H1 (cell line): ENCODE data around the gene MEF2D. TPM values are rescaled to one million over a fixed set of nuclear protein-coding genes. Genes with fewer than 3 reads are reported as not detected.

ENCODE experiments used
- CTCF ChIA-PET: fragments of 300-600 bp; sonication (Branson Sonifier 250); formaldehyde crosslinking; loops from one replicate; lab custom pipeline; 2021; ENCODE audit not compliant: partially characterized antibody; lab: Charles Lee
- POLR2A ChIA-PET: fragments of 300-600 bp; sonication (Branson Sonifier 250); formaldehyde crosslinking; loops from one replicate; lab custom pipeline; 2021; ENCODE audit warnings: inconsistent platforms; ENCODE audit not compliant: partially characterized antibody; lab: Charles Lee
- DNase-seq, 2 experiments: peaks; one replicate each; pipeline versions ENCODE4 v3.0.0 to v3.0.0-alpha.2; 2010 to 2022; ENCODE audit warnings: low spot score in 2 of 2, low read depth in 1 of 2, mixed read lengths in 1 of 2
- FAIRE-seq: peaks from 2 replicates; lab custom pipeline; 2011; peaks lifted over from hg19 to GRCh38; lab: Jason Lieb, UNC
- H2AFZ ChIP-seq: 2 replicates; pipeline ENCODE4 v1.8.1; 2012; ENCODE audit warnings: low read length, inconsistent platforms
- H2AK5ac ChIP-seq: 2 replicates; pipeline ENCODE4 v1.6.1; 2013; ENCODE audit warnings: low read depth, low read length
- H2BK120ac ChIP-seq: replicated peaks from 2 replicates; pipeline ENCODE3; 2013; ENCODE audit warnings: low read depth, low read length, inconsistent platforms
- H2BK12ac ChIP-seq: 2 replicates; pipeline ENCODE4 v1.6.1; 2013; ENCODE audit warnings: low read depth, low read length
- H2BK15ac ChIP-seq: 2 replicates; pipeline ENCODE4 v1.6.1; 2013; ENCODE audit warnings: low read length
- H2BK20ac ChIP-seq: 2 replicates; pipeline ENCODE4 v1.6.1; 2013; ENCODE audit warnings: low read length
- H2BK5ac ChIP-seq: 2 replicates; pipeline ENCODE4 v1.6.1; 2013; ENCODE audit warnings: low read depth, low read length
- H3K14ac ChIP-seq: 2 replicates; pipeline ENCODE4 v1.6.1; 2013; ENCODE audit warnings: inconsistent platforms; ENCODE audit not compliant: insufficient read length
- H3K18ac ChIP-seq: 2 replicates; pipeline ENCODE4 v1.6.1; 2013; ENCODE audit warnings: low read length; ENCODE audit errors: extremely low read depth
- H3K23ac ChIP-seq: 2 replicates; pipeline ENCODE4 v1.6.1; 2013; ENCODE audit warnings: inconsistent platforms; ENCODE audit not compliant: insufficient read length
- H3K23me2 ChIP-seq: 2 replicates; pipeline ENCODE4 v1.6.1; 2013; ENCODE audit warnings: low read depth, low read length
- H3K27ac ChIP-seq: 2 replicates; pipeline ENCODE4 v1.6.1; 2011; ENCODE audit warnings: low read depth, low read length, inconsistent platforms
- H3K27me3 ChIP-seq, 4 experiments: replicated peaks in 1 of 4; 1 replicate in 1 of 4; 2 replicates in 3 of 4; pipeline versions ENCODE4 v1.6.1 to v1.8.1; 2011 to 2013; ENCODE audit warnings: low read length in 3 of 4, mild to moderate bottlenecking in 3 of 4, inconsistent platforms in 2 of 4, mixed read lengths in 2 of 4, moderate library complexity in 1 of 4; ENCODE audit not compliant: control insufficient read depth in 3 of 4, insufficient read depth in 3 of 4; ENCODE audit errors: extremely low read depth in 1 of 4
- H3K36me3 ChIP-seq, 4 experiments: 2 replicates each; pipeline versions ENCODE4 v1.6.1 to v1.8.1; 2011 to 2013; ENCODE audit warnings: mild to moderate bottlenecking in 4 of 4, low read length in 3 of 4, moderate library complexity in 2 of 4, control low read depth in 1 of 4, inconsistent platforms in 1 of 4; ENCODE audit not compliant: insufficient read depth in 4 of 4, control insufficient read depth in 2 of 4
- H3K4ac ChIP-seq: replicated peaks from 2 replicates; pipeline ENCODE3; 2013; ENCODE audit warnings: low read length, low read depth, mixed read lengths, inconsistent platforms; ENCODE audit not compliant: insufficient read length
- H3K4me1 ChIP-seq, 4 experiments: replicated peaks in 1 of 4; 1 replicate in 1 of 4; 2 replicates in 3 of 4; pipeline versions ENCODE4 v1.6.1 to v1.8.1; 2011 to 2013; ENCODE audit warnings: low read length in 3 of 4, inconsistent platforms in 2 of 4, mixed read lengths in 1 of 4; ENCODE audit not compliant: insufficient read depth in 4 of 4, control insufficient read depth in 3 of 4
- H3K4me2 ChIP-seq, 2 experiments: 2 replicates each; pipeline versions ENCODE4 v1.6.1 to v1.8.1; 2011 to 2013; ENCODE audit warnings: low read depth in 2 of 2, low read length in 2 of 2, control low read depth in 1 of 2, inconsistent platforms in 1 of 2, mild to moderate bottlenecking in 1 of 2; ENCODE audit not compliant: insufficient read depth in 1 of 2
- H3K4me3 ChIP-seq, 4 experiments: fragments of 200-600, 300-600 bp in 1 of 4; sonication (generic), shearing (Covaris generic), sonication (Bioruptor Twin) in 1 of 4; 2 replicates each; pipeline versions ENCODE4 v1.5.1 to v1.8.1; 2011 to 2016; ENCODE audit warnings: low read length in 4 of 4, low read depth in 3 of 4, control low read depth in 2 of 4, inconsistent platforms in 2 of 4, mild to moderate bottlenecking in 2 of 4, mixed read lengths in 1 of 4, moderate library complexity in 1 of 4; ENCODE audit not compliant: insufficient read depth in 2 of 4; ENCODE audit errors: extremely low read depth in 1 of 4
- H3K56ac ChIP-seq: replicated peaks from 2 replicates; pipeline ENCODE3; 2013; ENCODE audit warnings: low read depth, mild to moderate bottlenecking, mixed read lengths, low read length, inconsistent platforms; ENCODE audit not compliant: insufficient read length
- H3K79me1 ChIP-seq: 2 replicates; pipeline ENCODE4 v1.6.1; 2013; ENCODE audit warnings: low read depth, low read length, control low read depth
- H3K79me2 ChIP-seq, 2 experiments: 2 replicates each; pipeline versions ENCODE4 v1.6.1 to v1.8.1; 2012 to 2013; ENCODE audit warnings: low read length in 2 of 2, mild to moderate bottlenecking in 2 of 2, inconsistent platforms in 1 of 2; ENCODE audit not compliant: insufficient read depth in 2 of 2, control insufficient read depth in 1 of 2
- H3K9ac ChIP-seq, 4 experiments: replicated peaks in 1 of 4; 1 replicate in 1 of 4; 2 replicates in 3 of 4; pipeline versions ENCODE4 v1.6.1 to v1.8.1; 2011 to 2013; ENCODE audit warnings: low read depth in 3 of 4, low read length in 3 of 4, control low read depth in 2 of 4, mild to moderate bottlenecking in 2 of 4, moderate library complexity in 2 of 4, inconsistent platforms in 1 of 4; ENCODE audit errors: extremely low read depth in 1 of 4
- H3K9me3 ChIP-seq, 2 experiments: 2 replicates each; pipeline versions ENCODE4 v1.6.1 to v1.8.1; 2012 to 2013; ENCODE audit warnings: mild to moderate bottlenecking in 2 of 2, moderate library complexity in 2 of 2, control low read depth in 1 of 2, inconsistent platforms in 1 of 2, low read depth in 1 of 2, low read length in 1 of 2, mixed read lengths in 1 of 2; ENCODE audit not compliant: insufficient read depth in 2 of 2
- H4K20me1 ChIP-seq, 2 experiments: replicated peaks in 1 of 2; 2 replicates each; pipeline versions ENCODE3 to v1.8.1; 2011 to 2013; ENCODE audit warnings: inconsistent platforms in 2 of 2, low read length in 2 of 2, mild to moderate bottlenecking in 1 of 2; ENCODE audit not compliant: insufficient read depth in 2 of 2, control insufficient read depth in 1 of 2
- H4K5ac ChIP-seq: 2 replicates; pipeline ENCODE4 v1.6.1; 2013; ENCODE audit warnings: low read length, low read depth, mixed read lengths, inconsistent platforms; ENCODE audit not compliant: insufficient read length
- H4K8ac ChIP-seq: 2 replicates; pipeline ENCODE4 v1.8.0; 2013; ENCODE audit warnings: mild to moderate bottlenecking, moderate library complexity, low read length, inconsistent platforms; ENCODE audit not compliant: insufficient read depth; ENCODE audit errors: extremely low read depth
- H4K91ac ChIP-seq: replicated peaks from 2 replicates; pipeline ENCODE3; 2013; ENCODE audit warnings: low read length, mixed read lengths, inconsistent platforms; ENCODE audit not compliant: insufficient read length
- E2F6 ChIP-seq: IDR thresholded peaks from 2 replicates; pipeline ENCODE4 v1.6.1; 2012; ENCODE audit warnings: inconsistent platforms
- JUN ChIP-seq: IDR thresholded peaks from 2 replicates; pipeline ENCODE4 v1.6.1; 2011; ENCODE audit warnings: low read depth, mild to moderate bottlenecking, improper control_type of control experiment, low read length
- WGBS, 2 experiments: shearing (Covaris generic) in 1 of 2; methylation state at CpG; one replicate each; pipeline versions ENCODE4 v1.1.6 to v1.1.7; 2013 to 2015; ENCODE audit warnings: low lambda C conversion rate in 2 of 2, mixed read lengths in 2 of 2, inconsistent platforms in 1 of 2, low coverage in 1 of 2, missing lambda C conversion rate in 1 of 2; ENCODE audit not compliant: insufficient replicate concordance in 2 of 2, insufficient coverage in 1 of 2, insufficient read length in 1 of 2; ENCODE audit errors: extremely low coverage in 1 of 2, missing lambda C conversion rate in 1 of 2; 5-methylcytosine and 5-hydroxymethylcytosine counted together
- polyA plus RNA-seq, 7 experiments: library from polyadenylated mRNA; depleted of rRNA in 3 of 7; stranded (reverse) in 5 of 7; unstranded in 2 of 7; fragments of >200 nt in 5 of 7; fragments of 200-250 nt in 2 of 7; gene quantifications; 1 replicate in 5 of 7; 2 replicates in 1 of 7; 4 replicates in 1 of 7; pipeline versions ENCODE4 v1.2.1 to v1.2.3, GENCODE V29; 2011 to 2013; ENCODE audit warnings: missing spikeins in 2 of 7, mixed read lengths in 2 of 7
- total RNA-seq: library from RNA; stranded (reverse); fragmentation: NEBNext Ultra II Directional; extraction: Animal tissue kit (Norgen Biotek cat#: 25700); gene quantifications from 2 replicates; pipeline ENCODE4 v1.2.1, GENCODE V29; 2021

Gene MEF2D
- total and polyA plus RNA-seq, 2 of the 8 experiments (the other 6 are each of a cell fraction or from before 2014, with no cell fraction given), result 17.3 to 20.3 TPM

GRCh38 chr1:156452907-156453306 is 47.7 kb downstream of the MEF2D start:
- ChIA-PET POLR2A (no interaction called here), CTCF (interaction anchor here (0.8 to 12.1 kb wide), 8 partner anchors 12 to 128 kb away, joined by 3 to 574 read pairs (median 4); no protein-coding TSS in a partner anchor)
- Histone ChIP-seq H2BK120ac (no peak overlapping the region), H2BK20ac (no peak overlapping the region), H4K5ac (no peak overlapping the region), H3K56ac (no peak overlapping the region), H3K4me1 (peaks cover 0 to 2% (median 0%) of the 10 kb centered on the region in 4 experiments; a peak in 1 of 7 replicates), H3K36me3 (no peaks in the 10 kb centered on the region), H3K9ac (no peak overlapping the region), H2AFZ (no peak overlapping the region), H3K18ac (no peak overlapping the region), H3K79me2 (no peaks in the 10 kb centered on the region), H4K91ac (no peak overlapping the region), H4K20me1 (no peaks in the 10 kb centered on the region), H3K14ac (no peak overlapping the region), H3K4me2 (no peak overlapping the region), H2BK12ac (no peak overlapping the region), H2BK15ac (no peak overlapping the region), H2AK5ac (no peak overlapping the region), H2BK5ac (no peak overlapping the region), H3K23ac (no peak overlapping the region), H3K9me3 (no peaks in the 10 kb centered on the region), H3K4me3 (no peak overlapping the region), H3K27ac (no peak overlapping the region), H3K27me3 (peaks cover 0 to 3% (median 0%) of the 10 kb centered on the region in 4 experiments; a peak in 1 of 7 replicates), H4K8ac (no peak overlapping the region), H3K23me2 (peaks cover 5% of the 10 kb centered on the region), H3K79me1 (no peaks in the 10 kb centered on the region), H3K4ac (no peak overlapping the region)
- WGBS, 2 experiments, result 96% methylated on average over 1 of the region's 1 CpG; no CpG with 5 or more reads in 1 of the 2 experiments
- TF ChIP-seq E2F6 (no peak), JUN (no peak)
- FAIRE-seq, result no peak
- no peak for DNase-seq
